HG02884 (cell line): Measurements from ENCODE around the gene BUB1.
"Not testable (repeated sequence)": the region's sequence is repeated elsewhere in the genome, so short reads cannot be mapped to it uniquely, and the experiment has no call there.

Experiments
- ATAC-seq: cut with Tn5 transposase; IDR thresholded peaks from one replicate; pipeline ENCODE4 v1.9.1; 2021; ENCODE audit warnings: mild to moderate bottlenecking, moderate library complexity; ENCODE audit not compliant: unreplicated experiment

BUB1 gene

DNA sequence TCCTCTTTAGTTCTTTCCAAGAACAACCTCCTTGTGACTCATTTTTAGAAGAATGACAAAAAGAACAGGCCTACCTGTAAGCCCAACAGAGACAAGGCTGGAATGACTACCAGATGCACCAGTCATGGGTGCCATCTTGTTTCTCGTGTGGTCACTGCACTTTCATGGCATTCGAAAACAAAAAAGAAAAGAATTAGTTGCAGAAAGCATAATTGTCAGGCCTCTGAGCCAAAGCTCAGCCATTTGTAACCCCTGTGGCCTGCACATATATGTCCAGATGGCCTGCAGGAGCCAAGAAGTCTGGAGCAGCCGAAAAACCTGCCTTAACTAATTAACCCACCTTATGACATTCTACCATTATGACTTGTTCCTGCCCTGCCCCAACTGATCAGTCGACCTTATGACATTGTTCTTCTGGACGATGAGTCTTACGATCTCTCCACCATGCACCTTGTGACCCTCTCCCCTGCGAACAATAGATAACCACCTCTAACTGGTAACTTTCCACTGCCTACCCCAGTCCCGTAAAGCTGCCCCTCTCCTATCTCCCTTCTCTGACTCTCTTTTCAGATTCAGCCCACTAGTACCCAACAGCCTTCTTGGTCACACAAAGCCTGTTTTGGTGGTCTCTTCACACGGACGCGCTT, 13.9 kb upstream of the BUB1 start:
- ATAC-seq: no peak

DNA sequence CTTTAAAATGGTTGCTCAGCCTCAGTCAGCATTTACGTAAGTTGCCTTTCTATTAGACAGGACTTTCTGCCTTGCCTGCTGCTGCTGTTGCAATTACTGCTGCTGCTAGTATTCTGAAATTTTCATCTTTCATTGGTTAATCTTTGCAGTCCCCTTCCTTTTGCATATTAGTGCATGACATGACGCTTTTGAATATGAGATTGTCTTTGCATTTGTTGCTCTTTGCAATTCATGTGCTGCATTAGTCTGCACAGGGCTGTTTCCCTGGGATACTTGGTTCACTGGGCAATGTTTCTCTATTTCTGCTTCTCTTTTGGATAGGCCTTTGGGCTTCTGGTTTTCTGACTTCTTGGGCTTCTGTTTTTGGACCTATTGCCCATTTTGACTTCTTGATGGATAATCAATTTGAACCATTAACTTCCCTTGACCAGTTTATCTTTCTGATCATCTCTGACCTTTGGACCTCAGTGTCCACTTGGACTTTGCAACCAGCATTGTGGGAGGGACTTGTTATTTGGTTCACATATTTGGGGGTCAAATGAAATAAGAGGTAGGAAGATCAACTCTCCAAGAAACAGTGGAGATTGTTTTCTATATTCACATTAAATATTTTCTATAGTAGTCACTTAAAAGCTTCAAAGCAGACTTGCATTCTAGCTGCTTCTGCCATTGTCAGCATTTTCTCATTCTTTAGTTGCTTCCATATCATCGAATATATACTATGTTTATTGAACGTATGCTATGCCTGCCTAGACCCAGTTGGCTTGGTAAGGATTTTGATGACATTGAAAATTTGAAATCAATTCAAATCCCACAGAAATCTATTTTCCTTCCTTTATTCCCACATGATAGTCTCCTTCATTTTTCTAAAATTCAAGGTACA, 12.5 kb upstream of the BUB1 start:
- ATAC-seq: no peak

DNA sequence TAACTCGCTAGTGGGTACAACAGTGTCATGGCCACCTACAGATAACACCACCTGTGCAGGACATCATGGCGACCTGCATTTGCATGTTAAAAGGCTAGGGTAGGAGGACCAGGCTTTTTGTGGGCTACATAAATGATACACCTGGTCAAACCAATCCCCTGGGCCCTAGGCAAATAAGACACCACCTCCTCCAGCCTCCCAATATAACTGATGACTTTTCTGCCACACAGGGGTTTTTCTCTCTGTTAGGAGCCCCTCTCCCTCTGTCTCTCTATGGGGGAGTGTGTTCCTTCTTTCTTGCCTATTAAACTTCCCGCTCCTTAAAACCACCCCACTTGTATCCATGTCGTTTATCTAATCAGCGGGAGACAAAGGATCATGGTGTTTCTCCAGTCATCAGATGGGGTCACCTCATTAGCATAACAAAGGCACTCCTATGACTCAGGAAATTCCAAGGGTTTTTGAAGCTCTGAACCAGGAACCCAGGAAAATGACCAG, 10.8 kb upstream of the BUB1 start:
- ATAC-seq: no peak

DNA sequence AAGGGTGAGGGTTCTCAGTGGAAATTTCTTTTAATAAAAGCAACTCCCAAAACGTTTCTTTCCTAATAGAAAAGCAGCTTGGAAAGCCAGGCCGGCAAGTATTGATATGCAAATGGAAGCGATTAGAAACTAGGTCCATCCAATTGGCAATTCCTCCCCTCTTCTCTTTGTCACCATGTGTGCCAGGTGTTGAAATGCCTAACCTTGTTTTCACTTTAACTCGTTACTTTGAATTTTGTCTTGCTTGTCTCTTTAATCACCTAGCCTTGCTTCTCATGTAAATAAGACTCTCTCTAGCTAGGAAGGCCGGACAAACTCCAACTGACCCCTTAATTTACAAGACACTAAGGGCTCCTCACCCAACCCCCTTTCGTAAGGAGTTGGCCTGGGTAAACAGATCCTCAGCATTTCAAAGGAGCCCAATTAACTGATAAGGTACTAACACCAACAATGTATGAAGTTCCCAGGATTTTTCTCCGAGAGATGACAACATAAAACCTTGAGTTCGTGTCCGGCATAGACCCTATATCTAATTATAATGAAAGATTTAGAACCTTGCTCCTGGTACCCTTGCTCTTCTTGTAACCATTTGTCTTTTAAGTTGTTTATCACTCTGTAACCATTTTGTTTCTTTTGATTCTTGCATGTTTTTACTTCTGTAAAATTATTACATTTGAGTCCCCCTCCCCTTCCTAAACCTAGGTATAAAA, 10.1 kb upstream of the BUB1 start:
- not testable (repeated sequence) for ATAC-seq

DNA sequence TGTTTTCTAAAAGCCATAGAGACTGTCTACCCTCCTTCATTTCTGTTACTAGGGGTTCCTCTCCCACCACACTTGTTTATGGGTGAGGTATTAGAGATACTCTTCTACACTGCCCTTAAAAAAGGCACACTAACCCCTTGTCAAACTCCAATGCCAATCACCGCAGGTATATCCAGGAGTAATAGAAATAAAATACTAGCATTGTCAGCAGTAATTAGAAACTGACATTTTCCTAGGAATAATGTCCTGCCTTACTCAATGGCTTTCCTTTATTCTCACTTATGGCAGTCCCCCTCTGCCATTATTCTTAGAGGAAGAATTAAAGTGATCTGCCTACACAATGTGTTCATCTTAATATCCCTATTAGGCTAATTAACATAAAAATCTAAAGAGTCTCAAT, 5.0 kb upstream of the BUB1 start:
- no peak for ATAC-seq

DNA sequence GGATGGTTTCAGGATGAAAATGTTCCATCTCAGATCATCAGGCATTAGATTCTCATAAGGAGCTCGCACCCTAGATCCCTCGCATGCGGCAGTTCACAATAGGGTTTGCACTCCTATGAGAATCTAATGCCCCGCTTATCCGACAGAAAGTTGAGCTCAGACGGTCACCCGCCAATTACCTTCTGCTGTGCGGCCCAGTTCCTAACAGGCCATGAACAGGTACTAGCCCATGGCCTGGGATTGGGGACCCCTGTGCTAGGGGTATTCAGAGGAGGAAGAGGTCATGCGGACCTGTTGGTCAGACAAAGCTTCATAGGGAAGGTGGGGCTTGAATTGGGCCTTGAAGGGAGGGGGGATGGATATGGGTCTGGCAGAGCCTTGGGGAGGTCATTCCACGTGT, 4.4 kb upstream of the BUB1 start:
- no peak for ATAC-seq

DNA sequence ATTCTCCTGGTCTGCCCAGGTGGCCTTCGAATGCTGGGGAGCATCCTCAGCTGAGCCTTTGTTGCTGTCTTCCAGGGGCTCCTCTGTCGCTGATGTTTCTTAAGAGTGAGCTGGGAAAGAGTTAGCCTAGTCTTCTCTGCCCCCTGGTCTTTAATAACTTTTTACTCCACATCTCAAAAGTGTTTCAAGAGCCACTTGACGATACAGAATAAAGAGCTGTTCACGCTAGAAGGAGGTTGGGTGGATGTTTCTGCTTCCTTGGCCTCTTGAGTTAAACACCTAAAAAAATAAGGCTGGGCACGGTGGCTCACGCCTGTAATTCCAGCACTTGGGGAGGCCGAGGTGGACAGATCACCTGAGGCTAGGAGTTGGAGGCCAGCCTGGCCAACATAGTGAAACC, 2.8 kb upstream of the BUB1 start:
- ATAC-seq: no peak

DNA sequence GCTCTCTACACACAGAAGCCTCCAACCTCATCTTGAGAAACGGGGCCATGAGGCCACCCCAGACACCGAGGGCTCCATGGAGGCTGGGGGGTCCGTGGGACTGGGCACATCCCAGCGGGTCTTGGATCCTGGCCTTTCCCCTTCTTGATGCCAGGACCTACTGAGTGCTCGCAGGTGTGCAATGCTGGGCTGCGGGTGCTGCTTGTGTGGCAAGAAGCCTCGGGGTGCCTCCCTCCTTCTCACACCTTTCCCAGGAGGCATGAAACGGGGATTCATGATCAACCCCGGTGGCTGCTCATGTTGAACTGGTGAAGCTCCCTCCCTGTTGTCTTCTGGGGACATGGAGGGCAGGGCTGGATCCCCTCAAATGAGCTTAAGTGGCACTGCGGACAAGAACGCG, 2.0 kb upstream of the BUB1 start:
- ATAC-seq: no peak

DNA sequence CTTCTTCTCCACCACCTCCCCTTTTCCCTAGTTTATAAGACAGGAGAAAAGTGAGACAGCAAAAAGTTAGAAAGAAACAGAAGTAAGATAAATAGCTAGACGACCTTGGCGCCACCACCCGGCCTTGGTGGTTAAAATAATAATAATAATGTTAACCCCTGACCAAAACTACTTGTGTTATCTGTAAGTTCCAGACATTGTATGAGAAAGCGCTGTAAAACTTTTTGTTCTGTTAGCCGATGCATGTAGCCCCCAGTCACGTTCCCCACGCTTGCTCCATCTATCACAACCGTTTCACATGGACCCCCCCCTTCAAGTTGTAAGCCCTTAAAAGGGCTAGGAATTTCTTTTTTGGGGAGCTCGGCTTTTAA, 1.5 kb upstream of the BUB1 start:
- ATAC-seq: no peak

DNA sequence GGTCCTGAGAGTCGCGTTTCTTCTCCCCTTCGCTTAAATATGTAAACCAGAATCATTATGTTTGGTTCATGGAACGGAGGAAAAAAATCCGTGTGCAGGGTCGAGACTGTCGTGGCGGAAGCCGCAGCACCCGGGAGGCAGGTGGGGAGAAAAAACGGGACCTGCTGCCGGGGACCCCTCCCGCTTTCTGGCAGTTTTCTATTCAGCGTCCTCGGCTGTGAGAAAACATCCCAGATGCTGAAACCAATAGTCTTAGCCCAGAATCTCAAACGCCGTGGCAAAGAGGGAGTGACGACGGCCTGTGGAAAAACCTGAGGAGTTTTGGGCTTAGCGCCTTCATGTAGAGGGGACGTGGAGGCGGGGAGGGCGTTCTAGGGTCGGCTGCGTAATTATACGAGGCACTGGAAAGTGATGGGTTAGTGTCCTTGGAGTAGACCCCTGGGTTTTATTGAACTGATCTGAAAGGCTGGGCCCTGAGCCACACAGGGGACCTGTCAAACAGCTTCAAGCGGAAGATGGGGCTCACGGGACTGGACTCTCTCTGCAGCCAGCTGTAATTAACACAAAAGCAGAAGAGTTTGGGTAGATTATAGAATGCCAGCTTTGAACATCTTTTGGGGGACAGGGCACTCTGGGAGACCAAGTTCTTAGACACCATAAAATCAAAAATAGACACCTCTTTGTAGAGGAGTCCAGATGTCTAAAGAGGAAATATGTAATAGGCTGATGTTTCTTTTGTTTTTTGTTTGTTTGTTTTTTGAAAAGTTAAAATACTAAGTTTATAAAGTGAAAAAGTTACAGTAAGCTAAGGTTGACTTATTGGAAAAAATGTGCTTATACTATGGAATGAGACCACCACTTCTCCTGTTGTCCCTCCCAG, 834 bp upstream of the BUB1 start:
- no peak for ATAC-seq

DNA sequence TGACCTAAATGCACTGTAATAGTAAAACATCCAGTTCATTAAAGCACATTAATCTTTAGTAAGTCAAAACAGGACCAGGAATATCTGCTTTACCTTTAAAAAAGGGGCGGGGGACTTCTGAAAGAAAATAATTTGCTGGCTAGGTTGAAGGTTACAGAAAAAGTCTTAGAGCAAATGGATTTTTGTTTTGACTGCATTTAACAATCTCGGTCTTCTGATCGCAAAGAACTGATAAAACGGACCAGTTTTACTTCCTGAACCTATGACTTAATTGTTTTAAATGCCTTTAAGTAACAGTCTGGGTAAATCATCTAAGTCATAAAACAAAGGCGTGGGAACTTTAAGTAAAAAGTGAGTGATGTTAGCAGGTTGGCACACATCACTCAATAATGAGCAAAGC, 783 bp downstream of the BUB1 start:
- no peak for ATAC-seq

DNA sequence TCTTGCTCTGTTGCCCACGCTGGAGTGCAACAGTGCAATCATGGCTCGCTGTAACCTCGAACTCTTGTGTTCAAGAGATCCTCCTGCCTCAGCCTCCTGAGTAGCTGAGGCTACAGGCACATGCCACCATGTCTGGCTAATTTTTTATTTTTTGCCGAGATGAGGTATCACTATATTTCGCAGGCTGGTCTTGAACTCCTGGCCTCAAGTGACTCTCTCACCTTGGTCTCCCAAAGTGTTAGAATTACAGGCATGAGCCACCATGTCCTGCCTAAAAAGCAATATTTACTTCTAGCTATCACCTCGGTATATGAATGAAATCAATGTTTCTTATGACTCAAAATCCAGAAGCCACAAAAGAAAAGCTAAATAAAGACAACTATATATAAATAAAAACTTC, 2.2 kb downstream of the BUB1 start:
- ATAC-seq: no peak

DNA sequence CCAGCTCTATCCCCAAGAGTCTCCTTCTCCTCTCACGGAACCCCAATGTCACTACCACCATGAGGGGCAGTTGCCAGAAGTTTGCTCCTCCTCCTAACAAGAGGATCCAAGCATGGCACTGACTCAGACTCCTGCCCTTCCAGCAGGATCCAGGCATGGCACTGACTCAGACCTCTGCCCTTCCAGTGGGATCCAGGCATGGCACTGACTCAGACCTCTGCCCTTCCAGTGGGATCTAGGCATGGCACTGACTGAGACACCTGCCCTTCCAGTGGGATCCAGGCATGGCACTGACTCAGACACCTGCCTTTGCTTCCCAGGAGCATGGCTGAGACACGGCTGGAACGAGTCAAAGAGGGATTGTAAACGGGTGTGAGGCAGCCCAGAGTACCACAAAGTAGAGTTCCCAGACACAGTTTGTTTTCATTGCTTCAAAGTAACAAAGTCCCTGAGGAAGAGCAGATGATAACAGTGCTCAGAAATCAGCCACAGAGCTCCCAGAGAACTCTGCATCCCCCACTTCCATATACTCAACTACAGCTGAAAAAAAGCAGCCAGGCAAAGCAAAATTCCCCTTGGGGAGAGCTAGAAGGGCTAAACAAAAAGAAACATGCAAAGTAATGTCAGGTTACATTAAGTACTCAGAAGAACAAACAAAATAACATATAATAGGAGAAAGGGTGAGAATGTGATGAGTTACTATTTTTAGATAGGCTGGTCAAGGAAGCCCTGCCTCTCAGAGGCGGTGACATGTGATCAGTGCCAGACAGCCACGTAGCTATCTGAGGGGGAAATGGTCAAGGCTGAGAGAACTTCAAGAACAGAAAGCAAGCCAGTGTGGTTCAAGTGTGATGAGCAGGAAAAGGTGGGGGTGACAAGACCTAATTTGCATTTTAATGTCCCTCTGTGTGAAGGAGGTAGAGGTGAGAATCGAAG, 3.0 kb downstream of the BUB1 start:
- ATAC-seq: peak; percentile 80

DNA sequence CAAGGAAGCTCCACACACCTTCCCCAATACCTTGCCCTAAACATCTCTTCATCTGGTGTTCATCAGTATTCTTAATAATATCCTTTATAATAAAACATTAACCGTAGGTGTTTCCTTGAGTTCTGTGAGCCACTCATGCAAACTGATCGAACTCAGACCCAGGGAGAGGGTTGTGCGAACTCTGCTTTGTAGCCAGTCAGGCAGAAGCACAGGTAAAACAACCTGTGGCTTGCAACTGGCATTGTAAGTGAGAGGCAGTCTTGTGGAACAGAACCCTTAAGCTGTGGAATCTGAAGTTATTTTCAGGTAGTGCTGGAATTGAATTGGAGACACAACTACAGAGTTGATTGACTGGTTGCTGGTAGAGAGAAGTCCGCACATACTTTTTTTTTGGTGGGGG, 4.7 kb downstream of the BUB1 start:
- ATAC-seq: no peak

DNA sequence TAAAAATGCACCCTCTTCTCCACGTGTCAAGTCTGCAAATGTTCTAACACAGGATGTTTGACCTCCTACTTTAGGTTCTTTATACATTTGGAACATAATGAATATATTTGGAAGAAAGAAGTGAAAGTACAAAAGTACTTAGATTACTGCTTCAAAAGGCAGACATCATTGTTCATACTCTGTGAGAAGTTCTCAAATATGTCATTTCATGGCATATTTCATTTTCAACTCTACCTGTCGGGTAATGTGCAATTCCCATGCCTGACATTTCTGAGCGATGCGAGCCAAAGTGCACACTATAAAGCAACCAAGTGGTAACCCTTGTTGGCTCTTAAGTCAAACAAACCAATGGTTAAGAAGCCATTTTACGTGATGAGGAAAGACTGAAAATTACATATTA, 7.0 kb downstream of the BUB1 start:
- no peak for ATAC-seq

DNA sequence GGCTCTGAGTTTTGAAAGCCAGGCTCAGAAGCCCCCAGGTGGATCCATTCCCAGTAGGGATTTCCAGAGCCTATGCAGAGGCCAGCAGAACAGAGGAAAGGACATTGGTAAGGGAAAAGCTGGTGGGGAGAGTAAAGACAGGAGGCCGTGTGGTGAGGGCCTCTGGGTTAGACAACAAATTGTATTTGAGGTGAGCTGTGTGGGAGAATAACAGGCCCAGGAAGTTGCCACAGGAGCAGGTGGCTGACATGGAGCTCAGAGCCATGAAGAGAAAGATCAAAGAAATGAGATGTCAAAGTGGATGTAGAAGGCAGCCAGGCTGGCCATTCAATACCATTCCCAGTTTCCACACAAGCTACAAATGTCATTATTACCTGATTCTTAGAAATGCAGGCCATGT, 8.8 kb downstream of the BUB1 start:
- ATAC-seq: no peak

DNA sequence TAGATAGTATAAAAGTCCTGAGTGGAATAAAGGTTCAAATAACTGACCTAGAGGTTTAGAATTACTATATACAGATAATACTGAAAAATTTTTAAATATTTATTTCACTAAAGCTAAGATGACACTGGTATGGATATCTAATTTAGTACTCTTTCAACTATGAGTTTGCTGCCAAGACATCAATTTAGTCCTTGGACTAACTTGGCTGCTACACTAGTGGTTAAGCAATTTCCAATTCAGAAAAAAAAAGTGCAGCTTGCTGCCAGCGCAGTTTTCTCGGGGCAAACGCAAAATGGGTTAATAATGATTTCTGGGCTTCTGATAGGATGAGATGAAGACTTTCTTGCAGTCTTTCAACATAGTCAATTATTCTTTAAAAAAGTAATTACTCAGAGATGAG, 10.8 kb downstream of the BUB1 start:
- no peak for ATAC-seq

DNA sequence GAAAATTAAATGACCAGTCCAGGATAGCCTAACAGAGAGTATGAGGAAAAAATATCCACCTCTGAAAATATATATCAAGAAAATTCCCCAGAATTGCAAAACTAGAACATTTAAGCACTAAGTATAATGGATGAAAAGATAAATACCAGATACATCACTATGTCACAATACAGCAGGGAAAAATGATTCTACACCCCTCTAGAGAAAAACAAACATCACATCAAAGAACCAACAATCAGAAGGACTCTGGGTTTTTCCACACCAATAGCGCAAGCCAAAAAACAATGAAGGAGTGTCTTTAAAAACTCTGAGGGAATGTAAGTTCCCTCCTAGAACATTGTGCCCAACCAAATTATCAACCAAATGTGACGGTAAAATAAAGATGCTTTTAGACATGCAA, 13.7 kb downstream of the BUB1 start:
- no peak for ATAC-seq

DNA sequence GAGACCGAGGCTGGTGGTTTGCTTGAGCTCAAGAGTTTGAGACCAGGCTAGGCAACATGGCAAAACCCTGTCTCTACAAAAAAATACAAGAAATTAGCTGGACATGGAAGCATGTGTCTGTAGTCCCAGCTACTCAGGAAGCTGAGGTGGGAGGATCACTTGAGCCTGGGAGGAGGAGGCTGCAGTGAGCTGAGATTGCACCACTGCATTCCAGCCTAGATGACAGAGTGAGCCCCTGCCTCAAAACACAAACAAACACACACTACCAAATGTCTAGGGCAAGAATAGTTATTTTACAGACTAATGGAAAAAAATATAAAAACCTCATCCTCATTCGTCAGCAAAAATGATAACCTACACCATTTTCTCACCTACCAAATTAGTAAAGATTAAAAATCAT, 15.3 kb downstream of the BUB1 start:
- no peak for ATAC-seq

DNA sequence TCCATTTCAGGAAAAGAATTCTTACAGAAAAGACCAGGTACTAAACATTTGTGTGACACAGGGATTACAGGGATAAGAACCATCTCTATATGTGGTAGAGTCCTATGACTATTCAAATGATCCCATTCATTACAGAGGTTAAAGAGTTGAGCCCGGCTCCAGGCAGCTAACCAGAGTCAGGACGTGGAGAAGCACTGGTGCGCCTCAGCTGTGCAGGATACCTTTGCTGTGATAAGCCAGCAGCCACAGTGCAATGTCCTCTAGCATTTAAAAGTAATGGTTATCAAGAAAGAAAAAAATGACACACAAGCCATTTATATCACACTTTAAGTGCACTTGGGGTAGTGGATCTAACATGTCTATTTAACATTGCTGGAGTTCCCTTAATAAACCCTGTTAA, 17.3 kb downstream of the BUB1 start:
- ATAC-seq: no peak
